ENCODE measurements around the gene CLDN18. TPM values are rescaled to one million over a fixed set of nuclear protein-coding genes. Genes with fewer than 3 reads are reported as not detected.

The CLDN18 gene
- total RNA-seq, 1 donor from 2014 or later, result 19.5 TPM

- Mint-ChIP-seq H3K4me3 (ENCODE audit: low read depth) (no peak overlapping the region), H3K27ac (no peak overlapping the region), H3K9me3 (ENCODE audit: low read depth) (peaks cover 1% of the 10 kb centered on the region), H3K4me1 (ENCODE audit: low read depth) (peaks cover 17% of the 10 kb centered on the region), H3K36me3 (ENCODE audit: insufficient read depth) (peaks cover 35% of the 10 kb centered on the region), H3K27me3 (no peaks in the 10 kb centered on the region)
- no peak for DNase-seq (ENCODE audit: low spot score, unreplicated experiment)
- no peak for TF ChIP-seq CTCF (IDR thresholded peaks at IDR 0.05; ENCODE audit: unreplicated experiment)
Measured at GRCh38 chr3:138023754-138024153, 13.8 kb downstream of the CLDN18 start.

DNA sequence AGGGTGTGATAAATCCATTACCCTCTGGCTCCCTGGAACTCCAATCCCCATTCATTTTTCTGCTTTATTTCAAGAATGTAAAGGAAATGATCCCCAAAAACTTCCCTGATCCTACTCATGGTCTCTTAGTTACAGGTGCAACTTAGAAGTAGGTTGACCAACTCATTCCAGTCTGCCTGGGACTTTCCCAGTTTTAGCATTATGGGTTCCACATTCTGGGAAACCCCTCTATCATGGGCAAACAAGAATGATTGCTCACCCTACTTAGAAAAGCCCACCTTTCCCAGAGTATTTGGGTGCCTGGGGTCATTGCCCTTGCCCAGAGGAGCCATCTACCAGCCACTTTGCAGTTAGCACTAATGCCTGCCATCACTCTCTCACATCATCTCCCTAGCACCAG lies 15.6 kb downstream of the CLDN18 start:
- no peak for TF ChIP-seq CTCF (IDR thresholded peaks at IDR 0.05; ENCODE audit: unreplicated experiment)
- Mint-ChIP-seq H3K4me3 (ENCODE audit: low read depth) (no peak overlapping the region), H3K9me3 (ENCODE audit: low read depth) (no peaks in the 10 kb centered on the region), H3K36me3 (ENCODE audit: insufficient read depth) (peaks cover 46% of the 10 kb centered on the region), H3K4me1 (ENCODE audit: low read depth) (no peaks in the 10 kb centered on the region), H3K27ac (no peak overlapping the region), H3K27me3 (no peaks in the 10 kb centered on the region)
- no peak for DNase-seq (ENCODE audit: low spot score, unreplicated experiment)

DNA sequence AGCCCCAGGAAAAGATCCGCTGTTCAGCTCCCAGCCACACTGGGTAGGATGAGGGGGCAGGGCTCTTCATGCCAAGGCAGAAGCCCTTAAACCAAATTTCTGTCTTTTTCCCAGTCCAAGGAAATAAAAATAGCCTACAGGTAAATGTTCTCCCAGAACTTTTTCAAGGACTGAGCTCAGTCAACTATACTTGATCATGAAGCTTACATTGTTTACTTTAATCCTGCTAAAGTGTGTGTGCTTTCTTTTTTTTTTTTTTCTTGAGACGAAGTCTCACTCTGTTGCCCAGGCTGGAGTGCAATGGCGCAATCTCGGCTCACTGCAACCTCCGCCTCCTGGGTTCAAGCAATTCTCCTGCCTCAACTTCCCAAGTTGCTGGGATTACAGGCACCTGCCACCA lies 17.9 kb downstream of the CLDN18 start:
- no peak for TF ChIP-seq CTCF (IDR thresholded peaks at IDR 0.05; ENCODE audit: unreplicated experiment)
- no peak overlapping the region for H3K4me3 Mint-ChIP-seq (ENCODE audit: low read depth)
- H3K4me1 Mint-ChIP-seq (ENCODE audit: low read depth), result no peaks in the 10 kb centered on the region
- H3K27me3 Mint-ChIP-seq, result no peaks in the 10 kb centered on the region
- H3K9me3 Mint-ChIP-seq (ENCODE audit: low read depth), result no peaks in the 10 kb centered on the region
- DNase-seq (ENCODE audit: low spot score, unreplicated experiment), result no peak
- no peak overlapping the region for H3K27ac Mint-ChIP-seq
- peaks cover 54% of the 10 kb centered on the region for H3K36me3 Mint-ChIP-seq (ENCODE audit: insufficient read depth)

DNA sequence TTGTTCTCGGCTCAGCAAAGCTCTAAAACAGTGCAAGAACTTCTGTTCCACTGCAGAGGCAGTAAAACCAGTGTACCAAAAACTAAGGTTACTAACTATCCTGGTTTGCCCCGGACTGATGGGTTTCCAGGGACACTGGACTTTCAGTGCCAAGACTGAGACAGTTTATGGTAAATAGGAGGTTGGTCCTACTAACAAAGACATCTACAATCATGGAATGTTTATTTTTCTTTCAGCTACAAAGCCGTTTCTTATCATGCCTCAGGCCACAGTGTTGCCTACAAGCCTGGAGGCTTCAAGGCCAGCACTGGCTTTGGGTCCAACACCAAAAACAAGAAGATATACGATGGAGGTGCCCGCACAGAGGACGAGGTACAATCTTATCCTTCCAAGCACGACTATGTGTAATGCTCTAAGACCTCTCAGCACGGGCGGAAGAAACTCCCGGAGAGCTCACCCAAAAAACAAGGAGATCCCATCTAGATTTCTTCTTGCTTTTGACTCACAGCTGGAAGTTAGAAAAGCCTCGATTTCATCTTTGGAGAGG lies 20.8 kb downstream of the CLDN18 start:
- no peaks in the 10 kb centered on the region for H3K9me3 Mint-ChIP-seq (ENCODE audit: low read depth)
- no peak overlapping the region for H3K27ac Mint-ChIP-seq
- H3K4me3 Mint-ChIP-seq (ENCODE audit: low read depth), result no peak overlapping the region
- TF ChIP-seq CTCF (IDR thresholded peaks at IDR 0.05; ENCODE audit: unreplicated experiment), result no peak
- H3K4me1 Mint-ChIP-seq (ENCODE audit: low read depth), result no peaks in the 10 kb centered on the region
- no peaks in the 10 kb centered on the region for H3K27me3 Mint-ChIP-seq
- peaks cover 54% of the 10 kb centered on the region for H3K36me3 Mint-ChIP-seq (ENCODE audit: insufficient read depth)
- no peak for DNase-seq (ENCODE audit: low spot score, unreplicated experiment)

GRCh38 chr3:138031536-138031935 lies 21.6 kb downstream of the CLDN18 start:
- DNase-seq (ENCODE audit: low spot score, unreplicated experiment), result no peak
- Mint-ChIP-seq H3K36me3 (ENCODE audit: insufficient read depth) (peaks cover 49% of the 10 kb centered on the region), H3K27ac (no peak overlapping the region), H3K4me1 (ENCODE audit: low read depth) (no peaks in the 10 kb centered on the region), H3K4me3 (ENCODE audit: low read depth) (no peak overlapping the region), H3K9me3 (ENCODE audit: low read depth) (no peaks in the 10 kb centered on the region), H3K27me3 (no peaks in the 10 kb centered on the region)
- TF ChIP-seq CTCF (IDR thresholded peaks at IDR 0.05; ENCODE audit: unreplicated experiment), result no peak
